ENCODE measurements around the gene APBB2.

APBB2 gene

GRCh38 chr4:40800064-40800463 lies 414.3 kb downstream of the APBB2 start:
- no peak for DNase-seq

GRCh38 chr4:40789771-40790170 lies 424.6 kb downstream of the APBB2 start:
- no peak for DNase-seq

- DNase-seq: no peak
Measured at GRCh38 chr4:40789031-40789430, 425.3 kb downstream of the APBB2 start.

DNA sequence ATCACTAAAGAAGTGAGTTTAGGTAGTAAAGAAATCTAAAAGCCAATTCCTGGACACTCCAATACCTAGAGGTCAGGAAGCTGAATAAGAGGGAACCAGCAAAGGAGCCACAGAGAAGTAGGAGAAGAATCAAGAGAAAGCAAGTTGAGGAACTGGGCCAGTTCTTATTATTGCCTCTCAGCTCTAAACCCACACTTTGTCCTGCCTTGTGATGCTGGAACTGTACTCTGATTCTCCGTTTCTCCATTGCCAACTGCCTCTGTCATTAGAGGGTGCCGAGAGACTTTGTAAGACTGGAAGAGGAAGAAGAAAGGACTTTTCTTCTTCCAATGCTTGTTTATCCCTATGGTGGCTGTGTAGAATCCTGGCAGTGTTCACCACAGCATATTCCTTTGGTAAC lies 426.0 kb downstream of the APBB2 start:
- DNase-seq: no peak

DNA sequence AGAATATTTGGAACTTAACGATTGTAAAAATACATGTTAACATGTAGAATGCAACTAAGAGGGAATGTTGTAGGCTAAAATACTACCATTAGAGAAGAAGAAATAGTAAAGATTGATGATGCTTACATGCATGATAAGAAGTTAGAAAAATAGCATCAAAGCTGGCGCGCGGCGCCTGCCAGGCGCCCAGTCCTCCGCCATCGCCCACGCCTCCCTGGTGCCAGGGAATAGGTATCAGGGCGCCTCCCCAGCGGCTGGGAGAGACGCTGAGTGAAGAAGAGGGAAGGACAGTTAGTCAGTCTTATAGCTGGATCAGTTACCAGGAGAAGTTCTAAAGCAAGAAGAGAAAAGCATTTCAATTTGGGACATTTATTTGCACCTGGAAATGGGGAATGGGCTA lies 428.6 kb downstream of the APBB2 start:
- no peak for DNase-seq

- DNase-seq: no peak
Measured at GRCh38 chr4:40782876-40783275, 431.5 kb downstream of the APBB2 start.

DNA sequence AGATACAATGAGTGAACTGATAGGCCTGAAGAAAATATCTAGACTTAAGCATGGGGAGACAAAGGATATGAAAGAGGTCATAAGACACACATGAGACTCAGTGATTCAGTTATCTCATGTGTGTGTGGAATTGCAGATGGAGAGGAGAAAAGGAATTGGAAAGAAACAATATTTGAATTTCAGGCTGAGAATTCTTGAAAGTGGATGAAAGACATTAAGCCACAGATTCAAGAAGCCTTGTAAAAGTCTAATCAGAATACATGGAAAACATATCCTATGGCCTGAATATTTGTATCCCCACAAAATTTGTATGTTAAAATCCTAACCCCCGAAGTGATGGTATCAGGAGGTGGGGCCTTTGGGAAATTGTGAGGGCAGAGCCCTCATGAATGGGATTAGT lies 436.3 kb downstream of the APBB2 start:
- no peak for DNase-seq

DNA sequence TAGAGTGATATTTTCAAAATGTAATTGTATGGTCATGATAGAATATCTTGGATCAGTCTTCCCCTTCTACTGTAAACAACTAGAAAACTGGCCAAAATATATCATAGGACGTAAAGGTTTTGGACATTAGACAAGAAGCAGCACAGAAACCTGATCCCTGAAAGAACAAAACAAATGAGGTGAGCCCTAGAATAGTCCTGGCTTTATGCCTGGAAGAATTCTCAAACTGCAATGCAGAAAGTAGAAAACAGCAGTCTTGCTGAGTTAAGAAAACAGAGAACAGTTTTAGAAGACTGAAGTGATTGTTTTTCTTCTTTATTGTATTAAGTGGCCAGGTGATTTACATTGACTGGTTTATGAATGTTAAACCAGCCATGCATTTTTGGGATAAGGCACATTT lies 445.1 kb downstream of the APBB2 start:
- no peak for DNase-seq

DNA sequence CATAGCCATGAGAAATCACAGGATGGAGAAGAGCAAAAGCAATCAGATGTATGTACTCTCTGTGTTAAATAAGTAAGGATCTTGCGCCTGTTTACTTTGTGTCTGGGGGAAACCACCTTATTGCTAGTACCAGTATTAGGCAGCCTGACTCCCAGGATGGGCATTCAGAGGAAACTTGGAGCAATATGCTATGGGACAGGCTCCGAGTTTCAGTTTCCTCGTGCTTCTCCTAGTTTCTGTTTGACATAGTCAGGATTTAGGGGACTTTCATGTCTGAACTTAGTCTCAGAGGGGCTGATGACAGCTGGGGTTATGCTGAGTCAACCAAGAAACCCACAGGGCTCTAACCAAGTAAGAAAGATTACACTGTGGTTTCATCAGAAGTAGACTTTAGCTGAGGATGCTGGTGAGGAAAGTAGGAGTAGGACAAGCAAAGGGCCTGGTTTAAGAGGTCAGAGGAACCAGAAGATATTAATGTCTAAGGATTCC lies 451.1 kb downstream of the APBB2 start:
- DNase-seq: no peak
